H1 (cell line): ENCODE data around the gene CACNA1E. TPM values are rescaled to one million over a fixed set of nuclear protein-coding genes. Genes with fewer than 3 reads are reported as not detected.

Experiments used
- CTCF ChIA-PET: fragments of 300-600 bp; sonication (Branson Sonifier 250); formaldehyde crosslinking; loops from one replicate; lab custom pipeline; 2021; ENCODE audit not compliant: partially characterized antibody; lab: Charles Lee
- POLR2A ChIA-PET: fragments of 300-600 bp; sonication (Branson Sonifier 250); formaldehyde crosslinking; loops from one replicate; lab custom pipeline; 2021; ENCODE audit warnings: inconsistent platforms; ENCODE audit not compliant: partially characterized antibody; lab: Charles Lee
- DNase-seq, 2 experiments: peaks; one replicate each; pipeline versions ENCODE4 v3.0.0 to v3.0.0-alpha.2; 2010 to 2022; ENCODE audit warnings: low spot score in 2 of 2, low read depth in 1 of 2, mixed read lengths in 1 of 2
- FAIRE-seq: peaks from 2 replicates; lab custom pipeline; 2011; peaks lifted over from hg19 to GRCh38; lab: Jason Lieb, UNC
- H2AFZ ChIP-seq: 2 replicates; pipeline ENCODE4 v1.8.1; 2012; ENCODE audit warnings: low read length, inconsistent platforms
- H2AK5ac ChIP-seq: 2 replicates; pipeline ENCODE4 v1.6.1; 2013; ENCODE audit warnings: low read depth, low read length
- H2BK120ac ChIP-seq: replicated peaks from 2 replicates; pipeline ENCODE3; 2013; ENCODE audit warnings: low read depth, low read length, inconsistent platforms
- H2BK12ac ChIP-seq: 2 replicates; pipeline ENCODE4 v1.6.1; 2013; ENCODE audit warnings: low read depth, low read length
- H2BK15ac ChIP-seq: 2 replicates; pipeline ENCODE4 v1.6.1; 2013; ENCODE audit warnings: low read length
- H2BK20ac ChIP-seq: 2 replicates; pipeline ENCODE4 v1.6.1; 2013; ENCODE audit warnings: low read length
- H2BK5ac ChIP-seq: 2 replicates; pipeline ENCODE4 v1.6.1; 2013; ENCODE audit warnings: low read depth, low read length
- H3K14ac ChIP-seq: 2 replicates; pipeline ENCODE4 v1.6.1; 2013; ENCODE audit warnings: inconsistent platforms; ENCODE audit not compliant: insufficient read length
- H3K18ac ChIP-seq: 2 replicates; pipeline ENCODE4 v1.6.1; 2013; ENCODE audit warnings: low read length; ENCODE audit errors: extremely low read depth
- H3K23ac ChIP-seq: 2 replicates; pipeline ENCODE4 v1.6.1; 2013; ENCODE audit warnings: inconsistent platforms; ENCODE audit not compliant: insufficient read length
- H3K23me2 ChIP-seq: 2 replicates; pipeline ENCODE4 v1.6.1; 2013; ENCODE audit warnings: low read depth, low read length
- H3K27ac ChIP-seq: 2 replicates; pipeline ENCODE4 v1.6.1; 2011; ENCODE audit warnings: low read depth, low read length, inconsistent platforms
- H3K27me3 ChIP-seq, 4 experiments: replicated peaks in 1 of 4; 1 replicate in 1 of 4; 2 replicates in 3 of 4; pipeline versions ENCODE4 v1.6.1 to v1.8.1; 2011 to 2013; ENCODE audit warnings: low read length in 3 of 4, mild to moderate bottlenecking in 3 of 4, inconsistent platforms in 2 of 4, mixed read lengths in 2 of 4, moderate library complexity in 1 of 4; ENCODE audit not compliant: control insufficient read depth in 3 of 4, insufficient read depth in 3 of 4; ENCODE audit errors: extremely low read depth in 1 of 4
- H3K36me3 ChIP-seq, 4 experiments: 2 replicates each; pipeline versions ENCODE4 v1.6.1 to v1.8.1; 2011 to 2013; ENCODE audit warnings: mild to moderate bottlenecking in 4 of 4, low read length in 3 of 4, moderate library complexity in 2 of 4, control low read depth in 1 of 4, inconsistent platforms in 1 of 4; ENCODE audit not compliant: insufficient read depth in 4 of 4, control insufficient read depth in 2 of 4
- H3K4ac ChIP-seq: replicated peaks from 2 replicates; pipeline ENCODE3; 2013; ENCODE audit warnings: low read length, low read depth, mixed read lengths, inconsistent platforms; ENCODE audit not compliant: insufficient read length
- H3K4me1 ChIP-seq, 4 experiments: replicated peaks in 1 of 4; 1 replicate in 1 of 4; 2 replicates in 3 of 4; pipeline versions ENCODE4 v1.6.1 to v1.8.1; 2011 to 2013; ENCODE audit warnings: low read length in 3 of 4, inconsistent platforms in 2 of 4, mixed read lengths in 1 of 4; ENCODE audit not compliant: insufficient read depth in 4 of 4, control insufficient read depth in 3 of 4
- H3K4me2 ChIP-seq, 2 experiments: 2 replicates each; pipeline versions ENCODE4 v1.6.1 to v1.8.1; 2011 to 2013; ENCODE audit warnings: low read depth in 2 of 2, low read length in 2 of 2, control low read depth in 1 of 2, inconsistent platforms in 1 of 2, mild to moderate bottlenecking in 1 of 2; ENCODE audit not compliant: insufficient read depth in 1 of 2
- H3K4me3 ChIP-seq, 4 experiments: fragments of 200-600, 300-600 bp in 1 of 4; sonication (generic), shearing (Covaris generic), sonication (Bioruptor Twin) in 1 of 4; 2 replicates each; pipeline versions ENCODE4 v1.5.1 to v1.8.1; 2011 to 2016; ENCODE audit warnings: low read length in 4 of 4, low read depth in 3 of 4, control low read depth in 2 of 4, inconsistent platforms in 2 of 4, mild to moderate bottlenecking in 2 of 4, mixed read lengths in 1 of 4, moderate library complexity in 1 of 4; ENCODE audit not compliant: insufficient read depth in 2 of 4; ENCODE audit errors: extremely low read depth in 1 of 4
- H3K56ac ChIP-seq: replicated peaks from 2 replicates; pipeline ENCODE3; 2013; ENCODE audit warnings: low read depth, mild to moderate bottlenecking, mixed read lengths, low read length, inconsistent platforms; ENCODE audit not compliant: insufficient read length
- H3K79me1 ChIP-seq: 2 replicates; pipeline ENCODE4 v1.6.1; 2013; ENCODE audit warnings: low read depth, low read length, control low read depth
- H3K79me2 ChIP-seq, 2 experiments: 2 replicates each; pipeline versions ENCODE4 v1.6.1 to v1.8.1; 2012 to 2013; ENCODE audit warnings: low read length in 2 of 2, mild to moderate bottlenecking in 2 of 2, inconsistent platforms in 1 of 2; ENCODE audit not compliant: insufficient read depth in 2 of 2, control insufficient read depth in 1 of 2
- H3K9ac ChIP-seq, 4 experiments: replicated peaks in 1 of 4; 1 replicate in 1 of 4; 2 replicates in 3 of 4; pipeline versions ENCODE4 v1.6.1 to v1.8.1; 2011 to 2013; ENCODE audit warnings: low read depth in 3 of 4, low read length in 3 of 4, control low read depth in 2 of 4, mild to moderate bottlenecking in 2 of 4, moderate library complexity in 2 of 4, inconsistent platforms in 1 of 4; ENCODE audit errors: extremely low read depth in 1 of 4
- H3K9me3 ChIP-seq, 2 experiments: 2 replicates each; pipeline versions ENCODE4 v1.6.1 to v1.8.1; 2012 to 2013; ENCODE audit warnings: mild to moderate bottlenecking in 2 of 2, moderate library complexity in 2 of 2, control low read depth in 1 of 2, inconsistent platforms in 1 of 2, low read depth in 1 of 2, low read length in 1 of 2, mixed read lengths in 1 of 2; ENCODE audit not compliant: insufficient read depth in 2 of 2
- H4K20me1 ChIP-seq, 2 experiments: replicated peaks in 1 of 2; 2 replicates each; pipeline versions ENCODE3 to v1.8.1; 2011 to 2013; ENCODE audit warnings: inconsistent platforms in 2 of 2, low read length in 2 of 2, mild to moderate bottlenecking in 1 of 2; ENCODE audit not compliant: insufficient read depth in 2 of 2, control insufficient read depth in 1 of 2
- H4K5ac ChIP-seq: 2 replicates; pipeline ENCODE4 v1.6.1; 2013; ENCODE audit warnings: low read length, low read depth, mixed read lengths, inconsistent platforms; ENCODE audit not compliant: insufficient read length
- H4K8ac ChIP-seq: 2 replicates; pipeline ENCODE4 v1.8.0; 2013; ENCODE audit warnings: mild to moderate bottlenecking, moderate library complexity, low read length, inconsistent platforms; ENCODE audit not compliant: insufficient read depth; ENCODE audit errors: extremely low read depth
- H4K91ac ChIP-seq: replicated peaks from 2 replicates; pipeline ENCODE3; 2013; ENCODE audit warnings: low read length, mixed read lengths, inconsistent platforms; ENCODE audit not compliant: insufficient read length
- EZH2 ChIP-seq: fragments of 200-600 bp; sonication (generic); IDR thresholded peaks from 2 replicates; pipeline ENCODE4 v1.7.1; 2012; ENCODE audit warnings: low read depth, mild to moderate bottlenecking, moderate library complexity, low read length, inconsistent platforms; ENCODE audit not compliant: severe bottlenecking
- GTF2F1 ChIP-seq: IDR thresholded peaks from 2 replicates; pipeline ENCODE4 v1.6.1; 2012; ENCODE audit warnings: low read depth, low read length, improper control_type of control experiment, borderline replicate concordance
- HDAC2 ChIP-seq, 2 experiments: fragments of 300-600 bp in 1 of 2; sonication (generic) in 1 of 2; IDR thresholded peaks; 2 replicates each; pipeline ENCODE4 v1.6.1; 2011 to 2012; ENCODE audit warnings: low read depth in 2 of 2, low read length in 2 of 2, mild to moderate bottlenecking in 2 of 2, moderate library complexity in 2 of 2, borderline replicate concordance in 1 of 2, inconsistent platforms in 1 of 2
- NRF1 ChIP-seq: IDR thresholded peaks from 2 replicates; pipeline ENCODE4 v1.6.1; 2011; ENCODE audit warnings: mild to moderate bottlenecking, low read depth, low read length, improper control_type of control experiment
- RAD21 ChIP-seq, 2 experiments: IDR thresholded peaks in 1 of 2; conservative IDR thresholded peaks in 1 of 2; 2 replicates each; pipeline ENCODE4 v1.6.1; 2011; ENCODE audit warnings: low read depth in 2 of 2, low read length in 2 of 2, improper control_type of control experiment in 1 of 2, inconsistent platforms in 1 of 2, mild to moderate bottlenecking in 1 of 2, moderate library complexity in 1 of 2
- SRF ChIP-seq: IDR thresholded peaks from 2 replicates; pipeline ENCODE4 v1.6.1; 2011; ENCODE audit warnings: mild to moderate bottlenecking, low read depth, low read length, moderate library complexity
- TAF1 ChIP-seq: IDR thresholded peaks from 2 replicates; pipeline ENCODE4 v1.6.1; 2011; ENCODE audit warnings: mild to moderate bottlenecking, low read depth, low read length
- TCF12 ChIP-seq: IDR thresholded peaks from 2 replicates; pipeline ENCODE4 v1.6.1; 2011; ENCODE audit warnings: low read depth, mild to moderate bottlenecking, low read length
- TEAD4 ChIP-seq: IDR thresholded peaks from 2 replicates; pipeline ENCODE4 v1.6.1; 2012; ENCODE audit warnings: low read depth, low read length, inconsistent platforms, mixed read lengths
- WGBS, 2 experiments: shearing (Covaris generic) in 1 of 2; methylation state at CpG; one replicate each; pipeline versions ENCODE4 v1.1.6 to v1.1.7; 2013 to 2015; ENCODE audit warnings: low lambda C conversion rate in 2 of 2, mixed read lengths in 2 of 2, inconsistent platforms in 1 of 2, low coverage in 1 of 2, missing lambda C conversion rate in 1 of 2; ENCODE audit not compliant: insufficient replicate concordance in 2 of 2, insufficient coverage in 1 of 2, insufficient read length in 1 of 2; ENCODE audit errors: extremely low coverage in 1 of 2, missing lambda C conversion rate in 1 of 2; 5-methylcytosine and 5-hydroxymethylcytosine counted together
- polyA plus RNA-seq, 7 experiments: library from polyadenylated mRNA; depleted of rRNA in 3 of 7; stranded (reverse) in 5 of 7; unstranded in 2 of 7; fragments of >200 nt in 5 of 7; fragments of 200-250 nt in 2 of 7; gene quantifications; 1 replicate in 5 of 7; 2 replicates in 1 of 7; 4 replicates in 1 of 7; pipeline versions ENCODE4 v1.2.1 to v1.2.3, GENCODE V29; 2011 to 2013; ENCODE audit warnings: missing spikeins in 2 of 7, mixed read lengths in 2 of 7
- total RNA-seq: library from RNA; stranded (reverse); fragmentation: NEBNext Ultra II Directional; extraction: Animal tissue kit (Norgen Biotek cat#: 25700); gene quantifications from 2 replicates; pipeline ENCODE4 v1.2.1, GENCODE V29; 2021
- TF ChIP-seq, protein P1 (sequence below), 3 experiments: IDR thresholded peaks; 1 replicate in 2 of 3; 2 replicates in 1 of 3; pipeline versions ENCODE4 v1.5.1 to v1.6.1; 2011; ENCODE audit warnings: low read length in 3 of 3, mild to moderate bottlenecking in 3 of 3, inconsistent platforms in 2 of 3, low read depth in 1 of 3, moderate library complexity in 1 of 3; ENCODE audit not compliant: insufficient read depth in 1 of 3; ENCODE audit errors: control extremely low read depth in 1 of 3

CACNA1E gene
- total and polyA plus RNA-seq, 2 of the 8 experiments (the other 6 are each of a cell fraction or from before 2014, with no cell fraction given) = 0.98 to 1.3 TPM

DNA sequence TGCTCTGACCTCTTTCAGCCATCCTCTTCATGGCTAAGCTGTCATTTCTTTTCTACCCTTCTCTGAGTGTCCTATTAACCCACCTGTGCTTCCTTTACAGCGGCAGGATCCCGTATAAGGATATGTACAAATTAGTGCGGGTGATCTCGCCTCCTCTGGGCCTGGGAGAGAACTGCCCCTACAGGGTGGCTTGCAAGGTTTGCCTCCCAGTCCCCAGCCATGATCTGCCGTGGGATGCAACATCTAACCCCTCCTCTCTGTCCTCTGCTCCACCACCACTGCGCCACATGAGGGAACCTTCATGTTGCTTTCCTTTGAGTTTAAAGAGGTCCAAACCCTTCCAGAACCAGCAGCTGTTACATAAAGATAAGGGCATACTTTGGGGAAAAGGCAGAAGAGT lies 296.0 kb downstream of the CACNA1E start:
- H3K4me2 ChIP-seq = no peak overlapping the region
- no peak overlapping the region for H2BK12ac ChIP-seq
- H3K9ac ChIP-seq = no peak overlapping the region
- H3K27me3 ChIP-seq = peaks cover 0 to 3% (median 0%) of the 10 kb centered on the region in 4 experiments; a peak in 1 of 7 replicates
- DNase-seq = no peak
- CTCF ChIA-PET = interaction anchor here (0.6 to 1.7 kb wide), 6 partner anchors 9 to 275 kb away, joined by 3 to 7 read pairs (median 4); no protein-coding TSS in a partner anchor
- H2BK20ac ChIP-seq = no peak overlapping the region
- no peak overlapping the region for H3K18ac ChIP-seq
- FAIRE-seq = no peak
- no peak overlapping the region for H2AK5ac ChIP-seq
- H4K91ac ChIP-seq = no peak overlapping the region
- no peak overlapping the region for H2BK15ac ChIP-seq
- no peaks in the 10 kb centered on the region for H4K20me1 ChIP-seq
- 84% methylated on average over 6 of the region's 6 CpGs; no CpG with 5 or more reads in 1 of the 2 experiments for WGBS, 2 experiments
- H3K4me1 ChIP-seq = peaks cover 0 to 7% (median 2%) of the 10 kb centered on the region in 4 experiments; a peak in 3 of 7 replicates
- no peak overlapping the region for H3K4me3 ChIP-seq
- no peak overlapping the region for H3K14ac ChIP-seq
- POLR2A ChIA-PET = no interaction called here
- H2AFZ ChIP-seq = no peak overlapping the region
- no peaks in the 10 kb centered on the region for H3K36me3 ChIP-seq
- H3K79me1 ChIP-seq = no peaks in the 10 kb centered on the region
- H3K56ac ChIP-seq = no peak overlapping the region
- no peak overlapping the region for H3K4ac ChIP-seq
- no peaks in the 10 kb centered on the region for H3K9me3 ChIP-seq
- H3K23me2 ChIP-seq = no peaks in the 10 kb centered on the region
- H4K8ac ChIP-seq = no peak overlapping the region
- H4K5ac ChIP-seq = no peak overlapping the region
- H3K79me2 ChIP-seq = no peaks in the 10 kb centered on the region
- TF ChIP-seq GTF2F1 (no peak), TEAD4 (no peak), RAD21 (IDR thresholded peaks at IDR 0.05 in 1 of 2, conservative IDR thresholded peaks at IDR 0.05 in 1 of 2; ENCODE audit: low read depth in 2 of 2, low read length in 2 of 2) (peak in 1 of 2 experiments; percentile 26; a peak in 2 of 4 replicates), EZH2 (no peak), TAF1 (no peak), NRF1 (no peak), HDAC2 (IDR thresholded peaks at IDR 0.05; ENCODE audit: borderline replicate concordance in 1 of 2, low read depth in 2 of 2, low read length in 2 of 2) (no peak), TCF12 (no peak), SRF (no peak)
- TF ChIP-seq, protein P1, sequence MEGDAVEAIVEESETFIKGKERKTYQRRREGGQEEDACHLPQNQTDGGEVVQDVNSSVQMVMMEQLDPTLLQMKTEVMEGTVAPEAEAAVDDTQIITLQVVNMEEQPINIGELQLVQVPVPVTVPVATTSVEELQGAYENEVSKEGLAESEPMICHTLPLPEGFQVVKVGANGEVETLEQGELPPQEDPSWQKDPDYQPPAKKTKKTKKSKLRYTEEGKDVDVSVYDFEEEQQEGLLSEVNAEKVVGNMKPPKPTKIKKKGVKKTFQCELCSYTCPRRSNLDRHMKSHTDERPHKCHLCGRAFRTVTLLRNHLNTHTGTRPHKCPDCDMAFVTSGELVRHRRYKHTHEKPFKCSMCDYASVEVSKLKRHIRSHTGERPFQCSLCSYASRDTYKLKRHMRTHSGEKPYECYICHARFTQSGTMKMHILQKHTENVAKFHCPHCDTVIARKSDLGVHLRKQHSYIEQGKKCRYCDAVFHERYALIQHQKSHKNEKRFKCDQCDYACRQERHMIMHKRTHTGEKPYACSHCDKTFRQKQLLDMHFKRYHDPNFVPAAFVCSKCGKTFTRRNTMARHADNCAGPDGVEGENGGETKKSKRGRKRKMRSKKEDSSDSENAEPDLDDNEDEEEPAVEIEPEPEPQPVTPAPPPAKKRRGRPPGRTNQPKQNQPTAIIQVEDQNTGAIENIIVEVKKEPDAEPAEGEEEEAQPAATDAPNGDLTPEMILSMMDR (IDR thresholded peaks at IDR 0.05; ENCODE audit: control extremely low read depth in 1 of 3, insufficient read depth in 1 of 3, low read depth in 1 of 3, low read length in 3 of 3) = peak in 2 of 3 experiments; percentile 11 to 28; a peak in 2 of 4 replicates
- TF ChIP-seq, all 59 proteins: peak for 2
- Histone ChIP-seq H3K23ac (no peak overlapping the region), H3K27ac (no peak overlapping the region), H2BK120ac (no peak overlapping the region), H2BK5ac (no peak overlapping the region)
